Fibroblast of lung (primary cell): ENCODE results near the gene SLC18A3. TPM values are rescaled to one million over a fixed set of nuclear protein-coding genes. Genes with fewer than 3 reads are reported as not detected.

Experiments used
- DNase-seq, 2 donors: peaks; one replicate each; pipeline versions ENCODE4 v3.0.0 to v3.0.0-alpha.2; 2010; ENCODE audit warnings: low read depth in 2 of 2
- H2AFZ ChIP-seq: 2 replicates; pipeline ENCODE4 v1.5.1; 2012; ENCODE audit warnings: low read length, control low read depth, inconsistent platforms
- H3K27ac ChIP-seq: 2 replicates; pipeline ENCODE4 v1.5.1; 2011; ENCODE audit warnings: low read length, control low read depth; ENCODE audit not compliant: insufficient read depth
- H3K27me3 ChIP-seq: 2 replicates; pipeline ENCODE4 v1.5.1; 2011; ENCODE audit warnings: mild to moderate bottlenecking, low read length; ENCODE audit not compliant: control insufficient read depth, insufficient read depth
- H3K36me3 ChIP-seq: 2 replicates; pipeline ENCODE4 v1.5.1; 2011; ENCODE audit warnings: low read length; ENCODE audit not compliant: control insufficient read depth, insufficient read depth
- H3K4me1 ChIP-seq: 2 replicates; pipeline ENCODE4 v1.5.1; 2011; ENCODE audit warnings: low read length; ENCODE audit not compliant: control insufficient read depth, insufficient read depth; ENCODE audit errors: extremely low read depth
- H3K4me2 ChIP-seq: 2 replicates; pipeline ENCODE4 v1.5.1; 2011; ENCODE audit warnings: low read length, control low read depth; ENCODE audit not compliant: insufficient read depth; ENCODE audit errors: extremely low read depth
- H3K4me3 ChIP-seq, 4 experiments: fragments of 200-600 bp in 1 of 4; sonication (generic) in 1 of 4; replicated peaks in 1 of 4; 2 replicates each; pipeline ENCODE4 v1.5.1; 2011 to 2016; ENCODE audit warnings: low read length in 4 of 4, low read depth in 3 of 4, mild to moderate bottlenecking in 3 of 4, control low read depth in 2 of 4, inconsistent platforms in 1 of 4, mixed read lengths in 1 of 4; ENCODE audit not compliant: insufficient read depth in 1 of 4; ENCODE audit errors: control extremely low read depth in 1 of 4
- H3K79me2 ChIP-seq: 2 replicates; pipeline ENCODE4 v1.5.1; 2012; ENCODE audit warnings: mild to moderate bottlenecking, low read length, inconsistent platforms; ENCODE audit not compliant: control insufficient read depth, insufficient read depth
- H3K9ac ChIP-seq: 2 replicates; pipeline ENCODE4 v1.5.1; 2011; ENCODE audit warnings: mild to moderate bottlenecking, low read length, control low read depth; ENCODE audit not compliant: insufficient read depth
- H3K9me3 ChIP-seq: 2 replicates; pipeline ENCODE4 v1.5.1; 2012; ENCODE audit warnings: low read depth, low read length; ENCODE audit not compliant: control insufficient read depth, insufficient read depth
- H4K20me1 ChIP-seq: 2 replicates; pipeline ENCODE4 v1.5.1; 2011; ENCODE audit warnings: low read length; ENCODE audit not compliant: control insufficient read depth, insufficient read depth; ENCODE audit errors: extremely low read depth
- CTCF ChIP-seq, 2 donors: IDR thresholded peaks in 1 of 2; conservative IDR thresholded peaks in 1 of 2; 1 replicate in 1 of 2; 2 replicates in 1 of 2; pipeline ENCODE4 v1.5.1; 2011 to 2012; ENCODE audit warnings: low read length in 2 of 2, control low read depth in 1 of 2, inconsistent platforms in 1 of 2, low read depth in 1 of 2, mild to moderate bottlenecking in 1 of 2
- EZH2 ChIP-seq: IDR thresholded peaks from 2 replicates; pipeline ENCODE4 v1.5.1; 2012; ENCODE audit warnings: low read length, control low read depth, mild to moderate bottlenecking; ENCODE audit errors: missing control alignments
- polyA plus RNA-seq, 2 donors: library from polyadenylated mRNA; depleted of rRNA in 1 of 2; stranded (reverse) in 1 of 2; unstranded in 1 of 2; fragments of >200 nt; gene quantifications; 2 replicates each; pipeline ENCODE4 v1.2.1, GENCODE V29; 2011 to 2012; ENCODE audit warnings: missing spikeins in 1 of 2
- total RNA-seq: library from RNA; depleted of rRNA; stranded (reverse); fragments of >200 nt; gene quantifications from 2 replicates; pipeline ENCODE4 v1.2.1, GENCODE V29; 2014

The SLC18A3 gene
- total and polyA plus RNA-seq, 2 donors (not counting 1 experiment from before 2014, with no cell fraction given), result not detected

GRCh38 chr10:49649294-49649693 lies 39.2 kb downstream of the SLC18A3 start:
- TF ChIP-seq CTCF (conservative IDR thresholded peaks at IDR 0.05 in 1 of 2, IDR thresholded peaks at IDR 0.05 in 1 of 2; ENCODE audit: low read depth in 1 of 2, low read length in 2 of 2) (no peak), EZH2 (no peak)
- Histone ChIP-seq H3K9me3 (no peaks in the 10 kb centered on the region), H3K27me3 (no peaks in the 10 kb centered on the region), H2AFZ (no peak overlapping the region), H3K36me3 (no peaks in the 10 kb centered on the region), H3K27ac (no peak overlapping the region), H3K4me1 (no peaks in the 10 kb centered on the region), H3K79me2 (no peaks in the 10 kb centered on the region), H4K20me1 (no peaks in the 10 kb centered on the region), H3K4me2 (no peak overlapping the region), H3K9ac (no peak overlapping the region), H3K4me3 (no peak overlapping the region)
- DNase-seq, result no peak

- Histone ChIP-seq H3K9me3 (no peaks in the 10 kb centered on the region), H3K36me3 (no peaks in the 10 kb centered on the region), H3K27ac (no peak overlapping the region), H2AFZ (no peak overlapping the region), H4K20me1 (no peaks in the 10 kb centered on the region), H3K4me1 (no peaks in the 10 kb centered on the region), H3K27me3 (no peaks in the 10 kb centered on the region), H3K79me2 (no peaks in the 10 kb centered on the region), H3K9ac (no peak overlapping the region), H3K4me3 (no peak overlapping the region), H3K4me2 (no peak overlapping the region)
- TF ChIP-seq CTCF (conservative IDR thresholded peaks at IDR 0.05 in 1 of 2, IDR thresholded peaks at IDR 0.05 in 1 of 2; ENCODE audit: low read depth in 1 of 2, low read length in 2 of 2), result no peak
- TF ChIP-seq EZH2, result no peak
- no peak for DNase-seq
Measured at GRCh38 chr10:49649936-49650723, 40.0 kb downstream of the SLC18A3 start.

- Histone ChIP-seq H2AFZ (no peak overlapping the region), H3K27ac (no peak overlapping the region), H3K9ac (no peak overlapping the region), H3K4me1 (no peaks in the 10 kb centered on the region), H3K36me3 (no peaks in the 10 kb centered on the region), H3K4me2 (no peak overlapping the region), H3K79me2 (no peaks in the 10 kb centered on the region), H3K9me3 (no peaks in the 10 kb centered on the region), H3K4me3 (no peak overlapping the region), H3K27me3 (no peaks in the 10 kb centered on the region), H4K20me1 (no peaks in the 10 kb centered on the region)
- no peak for DNase-seq
- no peak for TF ChIP-seq CTCF (conservative IDR thresholded peaks at IDR 0.05 in 1 of 2, IDR thresholded peaks at IDR 0.05 in 1 of 2; ENCODE audit: low read depth in 1 of 2, low read length in 2 of 2)
- no peak for TF ChIP-seq EZH2
Measured at GRCh38 chr10:49650724-49651034, 40.6 kb downstream of the SLC18A3 start.
